ENCODE data around the gene RFX8.

- TF ChIP-seq POLR2A (IDR thresholded peaks at IDR 0.05), result no peak
- TF ChIP-seq, protein P1, sequence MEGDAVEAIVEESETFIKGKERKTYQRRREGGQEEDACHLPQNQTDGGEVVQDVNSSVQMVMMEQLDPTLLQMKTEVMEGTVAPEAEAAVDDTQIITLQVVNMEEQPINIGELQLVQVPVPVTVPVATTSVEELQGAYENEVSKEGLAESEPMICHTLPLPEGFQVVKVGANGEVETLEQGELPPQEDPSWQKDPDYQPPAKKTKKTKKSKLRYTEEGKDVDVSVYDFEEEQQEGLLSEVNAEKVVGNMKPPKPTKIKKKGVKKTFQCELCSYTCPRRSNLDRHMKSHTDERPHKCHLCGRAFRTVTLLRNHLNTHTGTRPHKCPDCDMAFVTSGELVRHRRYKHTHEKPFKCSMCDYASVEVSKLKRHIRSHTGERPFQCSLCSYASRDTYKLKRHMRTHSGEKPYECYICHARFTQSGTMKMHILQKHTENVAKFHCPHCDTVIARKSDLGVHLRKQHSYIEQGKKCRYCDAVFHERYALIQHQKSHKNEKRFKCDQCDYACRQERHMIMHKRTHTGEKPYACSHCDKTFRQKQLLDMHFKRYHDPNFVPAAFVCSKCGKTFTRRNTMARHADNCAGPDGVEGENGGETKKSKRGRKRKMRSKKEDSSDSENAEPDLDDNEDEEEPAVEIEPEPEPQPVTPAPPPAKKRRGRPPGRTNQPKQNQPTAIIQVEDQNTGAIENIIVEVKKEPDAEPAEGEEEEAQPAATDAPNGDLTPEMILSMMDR (IDR thresholded peaks at IDR 0.05), result no peak
Observed at GRCh38 chr2:101433465-101433864, 41.4 kb downstream of the RFX8 start.

All from stomach (tissue), 4 donors.